DND-41 (cell line): ENCODE measurements around the gene SLC25A45.

Experiments
- ATAC-seq: fragments of 200-7000 bp; cut with Tn5 transposase; 3 replicates; pipeline ENCODE4 v1.9.1; 2021; ENCODE audit warnings: low read depth; ENCODE audit not compliant: insufficient read depth
- DNase-seq: peaks from one replicate; pipeline ENCODE4 v3.0.0-alpha.2; 2020
- H2AFZ ChIP-seq: 2 replicates; pipeline ENCODE4 v1.6.0; 2012; ENCODE audit warnings: low read depth, low read length
- H3K27ac ChIP-seq: 2 replicates; pipeline ENCODE4 v1.5.1; 2012; ENCODE audit warnings: low read length, inconsistent platforms
- H3K27me3 ChIP-seq: fragments of 200-600 bp; sonication (generic); 2 replicates; pipeline ENCODE4 v1.6.0; 2012; ENCODE audit warnings: low read length, mild to moderate bottlenecking, inconsistent platforms; ENCODE audit not compliant: insufficient read depth, poor library complexity
- H3K36me3 ChIP-seq: 2 replicates; pipeline ENCODE4 v1.5.1; 2012; ENCODE audit warnings: low read length, inconsistent platforms; ENCODE audit not compliant: insufficient read depth
- H3K4me1 ChIP-seq: 2 replicates; pipeline ENCODE4 v1.5.1; 2012; ENCODE audit warnings: mild to moderate bottlenecking, low read length; ENCODE audit not compliant: insufficient read depth
- H3K4me2 ChIP-seq: 2 replicates; pipeline ENCODE4 v1.6.0; 2012; ENCODE audit warnings: mild to moderate bottlenecking, moderate library complexity, low read length, inconsistent platforms; ENCODE audit not compliant: insufficient read depth
- H3K4me3 ChIP-seq, 2 experiments: fragments of 200-600 bp in 1 of 2; shearing (Covaris generic) in 1 of 2; 2 replicates each; pipeline ENCODE4 v1.5.1; 2012 to 2016; ENCODE audit warnings: inconsistent platforms in 2 of 2, low read length in 2 of 2, mild to moderate bottlenecking in 2 of 2, low read depth in 1 of 2, moderate library complexity in 1 of 2
- H3K79me2 ChIP-seq: 2 replicates; pipeline ENCODE4 v1.6.0; 2012; ENCODE audit warnings: low read length, inconsistent platforms; ENCODE audit not compliant: insufficient read depth
- H3K9ac ChIP-seq: 2 replicates; pipeline ENCODE4 v1.6.0; 2012; ENCODE audit warnings: low read depth, mild to moderate bottlenecking, inconsistent platforms, low read length, moderate library complexity
- H3K9me3 ChIP-seq: 2 replicates; pipeline ENCODE4 v1.5.1; 2012; ENCODE audit warnings: low read length, moderate library complexity, mild to moderate bottlenecking, inconsistent platforms; ENCODE audit not compliant: insufficient read depth, severe bottlenecking
- H4K20me1 ChIP-seq: 2 replicates; pipeline ENCODE4 v1.6.0; 2012; ENCODE audit warnings: low read length; ENCODE audit not compliant: insufficient read depth
- CTCF ChIP-seq: IDR thresholded peaks from 2 replicates; pipeline ENCODE4 v1.5.1; 2012; ENCODE audit warnings: borderline replicate concordance, low read length, moderate library complexity, mild to moderate bottlenecking; ENCODE audit not compliant: poor library complexity, severe bottlenecking; ENCODE audit errors: extremely low read depth
- EZH2 ChIP-seq: IDR thresholded peaks from 3 replicates; pipeline ENCODE4 v1.6.1; 2012; ENCODE audit warnings: borderline replicate concordance, low read depth, mild to moderate bottlenecking, moderate library complexity, low read length, inconsistent platforms; ENCODE audit not compliant: severe bottlenecking

The SLC25A45 gene

GRCh38 chr11:65399249-65399648 lies 16.8 kb upstream of the SLC25A45 start:
- Histone ChIP-seq H3K4me2 (no peak overlapping the region), H3K4me1 (no peaks in the 10 kb centered on the region), H3K27ac (no peak overlapping the region), H3K79me2 (no peaks in the 10 kb centered on the region), H3K4me3 (no peak overlapping the region), H3K27me3 (no peaks in the 10 kb centered on the region), H4K20me1 (peaks cover 8% of the 10 kb centered on the region; the same call in 1 of the 2 replicates), H2AFZ (no peak overlapping the region), H3K9ac (no peak overlapping the region), H3K36me3 (peaks cover 66% of the 10 kb centered on the region), H3K9me3 (no peaks in the 10 kb centered on the region)
- DNase-seq, result no peak
- TF ChIP-seq CTCF (no peak), EZH2 (no peak)
- no peak for ATAC-seq

GRCh38 chr11:65398362-65398910 lies 16.0 kb upstream of the SLC25A45 start:
- Histone ChIP-seq H3K36me3 (peaks cover 66% of the 10 kb centered on the region), H3K27me3 (no peaks in the 10 kb centered on the region), H3K27ac (no peak overlapping the region), H3K4me1 (no peaks in the 10 kb centered on the region), H3K4me2 (no peak overlapping the region), H3K4me3 (no peak overlapping the region), H3K79me2 (peaks cover 6% of the 10 kb centered on the region; the same call in 1 of the 2 replicates), H2AFZ (no peak overlapping the region), H3K9me3 (no peaks in the 10 kb centered on the region), H3K9ac (no peak overlapping the region), H4K20me1 (peaks cover 11% of the 10 kb centered on the region; the same call in 1 of the 2 replicates)
- ATAC-seq (no peak), DNase-seq (no peak)
- TF ChIP-seq EZH2 (no peak), CTCF (no peak)

GRCh38 chr11:65396769-65397745 lies 14.6 kb upstream of the SLC25A45 start:
- Histone ChIP-seq H3K4me1 (no peaks in the 10 kb centered on the region), H3K27me3 (no peaks in the 10 kb centered on the region), H3K79me2 (peaks cover 18% of the 10 kb centered on the region; the same call in 1 of the 2 replicates), H4K20me1 (peaks cover 21% of the 10 kb centered on the region), H2AFZ (no peak overlapping the region), H3K36me3 (peaks cover 76% of the 10 kb centered on the region), H3K9me3 (no peaks in the 10 kb centered on the region), H3K4me3 (no peak overlapping the region), H3K9ac (no peak overlapping the region), H3K4me2 (no peak overlapping the region), H3K27ac (no peak overlapping the region)
- TF ChIP-seq CTCF, result no peak
- no peak for TF ChIP-seq EZH2
- no peak for DNase-seq
- ATAC-seq, result no peak
